Epidermal melanocyte (primary cell): ENCODE results near the gene LILRB2.
"Not testable (repeated sequence)": the region's sequence is repeated elsewhere in the genome, so short reads cannot be mapped to it uniquely, and the experiment has no call there.

Experiments
- DNase-seq: peaks from one replicate; pipeline ENCODE4 v3.0.0; 2011; ENCODE audit warnings: low spot score; ENCODE audit not compliant: insufficient read length

Gene LILRB2

DNA sequence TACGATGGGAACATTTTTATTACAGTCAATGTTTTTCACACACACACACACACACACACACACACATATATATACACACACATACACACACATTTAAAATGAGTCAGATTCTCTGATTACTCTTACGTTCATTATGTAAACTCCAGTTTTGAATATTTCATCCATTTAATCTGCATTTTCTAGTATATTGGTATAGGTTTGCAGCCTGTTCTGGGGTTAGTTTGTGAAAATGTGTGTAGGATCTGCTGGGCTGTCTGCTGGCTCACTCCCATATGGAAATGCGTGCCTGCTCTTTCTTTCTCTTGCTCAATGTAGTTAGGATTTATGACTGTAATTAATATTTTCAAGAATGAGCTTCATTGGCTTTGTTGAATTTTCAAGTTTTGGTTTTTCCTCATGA is 7.1 kb downstream of the LILRB2 start:
- DNase-seq = no peak

DNA sequence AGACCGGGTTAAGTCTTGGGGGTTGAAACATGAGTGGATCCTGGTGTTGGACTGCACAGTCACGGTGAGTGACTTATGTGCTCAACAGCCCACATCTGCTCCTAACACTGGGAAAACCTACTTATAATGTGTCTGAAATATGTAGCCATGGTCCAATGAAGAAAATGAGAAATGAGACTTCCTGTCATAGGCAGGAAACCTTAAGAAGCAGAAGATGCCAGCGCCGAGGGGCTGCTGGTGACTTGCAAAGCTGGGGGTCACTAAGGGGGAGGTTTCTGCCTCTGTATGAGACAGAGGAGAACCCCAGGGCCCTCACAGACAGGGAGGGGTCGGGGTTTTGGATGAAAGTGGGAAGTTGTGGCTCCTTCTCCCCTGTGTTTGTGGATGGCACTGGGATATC is 8.7 kb downstream of the LILRB2 start:
- DNase-seq = not testable (repeated sequence)

DNA sequence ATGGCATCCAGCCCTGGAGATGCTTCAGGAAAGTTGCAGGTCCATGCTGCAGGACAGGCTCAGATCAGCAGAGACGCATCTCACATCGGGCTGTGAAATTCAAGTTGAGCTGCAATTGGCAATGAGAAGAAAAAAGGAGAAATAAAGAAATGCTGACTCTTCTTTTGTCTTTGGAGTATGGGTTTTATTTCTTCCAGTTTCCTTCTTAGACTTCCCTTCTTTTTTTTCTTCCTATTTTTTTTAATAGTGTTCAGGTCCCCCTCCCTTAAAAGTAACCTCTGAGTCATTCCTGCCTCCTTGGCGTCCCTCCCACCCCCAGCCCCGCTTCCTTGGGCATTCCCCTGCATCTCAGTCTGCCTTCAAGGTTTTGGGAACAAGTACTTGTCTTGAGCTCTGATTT is 9.3 kb downstream of the LILRB2 start:
- DNase-seq = not testable (repeated sequence)

DNA sequence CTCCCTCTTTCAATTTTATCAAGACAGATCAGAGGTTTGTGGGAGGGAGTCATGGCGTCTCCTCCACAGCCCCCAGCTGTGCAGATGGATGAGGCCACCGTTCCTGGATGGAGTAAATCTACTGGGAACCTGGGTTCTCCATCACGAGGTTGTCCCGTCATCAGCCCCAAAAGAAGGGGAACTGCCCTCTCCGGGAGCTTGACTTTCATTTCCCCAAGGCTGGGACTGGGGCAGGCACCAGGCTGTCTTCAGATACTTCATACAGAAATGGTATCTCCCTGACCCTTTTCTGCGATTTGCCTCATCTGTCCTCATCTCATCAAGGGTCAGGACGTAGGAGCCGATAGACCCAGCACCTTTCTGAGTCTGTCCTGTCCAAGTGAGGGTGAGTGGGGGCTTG is 9.8 kb downstream of the LILRB2 start:
- DNase-seq = no peak

DNA sequence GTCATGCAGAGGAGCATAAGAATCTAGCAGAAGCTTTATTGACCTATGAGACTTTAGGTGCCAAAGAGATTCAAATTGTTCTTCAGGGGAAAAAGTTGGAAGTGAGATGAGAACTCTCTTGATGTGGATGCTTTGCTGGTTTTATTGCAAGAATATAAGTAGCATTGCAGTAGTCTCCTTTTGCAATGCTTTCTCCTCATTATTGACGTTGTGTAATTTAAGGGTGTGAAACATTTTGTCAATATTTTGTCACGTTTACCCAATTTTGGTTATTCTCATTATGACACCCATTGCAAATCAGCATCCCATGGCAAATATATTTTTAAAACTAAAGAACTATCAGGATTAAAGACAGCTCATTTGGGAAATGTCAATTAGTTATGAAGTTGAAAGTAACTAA is 12.0 kb downstream of the LILRB2 start:
- no peak for DNase-seq

DNA sequence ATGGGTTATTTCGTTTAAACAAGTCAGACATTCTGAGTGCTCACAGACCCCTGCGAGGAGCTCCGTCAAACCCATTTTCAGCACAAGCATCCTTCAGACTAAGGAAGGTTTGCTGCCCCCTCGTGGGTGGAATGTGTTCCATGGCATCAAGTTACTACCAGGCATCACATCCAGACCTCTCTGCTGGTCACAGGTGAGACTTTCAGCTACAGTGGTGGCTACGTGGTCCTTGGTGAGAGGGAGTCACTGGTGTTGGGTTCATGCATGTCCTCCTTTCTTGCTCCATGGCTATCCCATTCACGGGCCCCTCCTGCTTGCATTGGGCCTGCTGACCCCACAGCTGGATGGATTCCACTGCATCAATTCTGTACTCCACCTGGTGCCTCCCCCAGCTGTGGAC is 14.8 kb downstream of the LILRB2 start:
- no peak for DNase-seq

DNA sequence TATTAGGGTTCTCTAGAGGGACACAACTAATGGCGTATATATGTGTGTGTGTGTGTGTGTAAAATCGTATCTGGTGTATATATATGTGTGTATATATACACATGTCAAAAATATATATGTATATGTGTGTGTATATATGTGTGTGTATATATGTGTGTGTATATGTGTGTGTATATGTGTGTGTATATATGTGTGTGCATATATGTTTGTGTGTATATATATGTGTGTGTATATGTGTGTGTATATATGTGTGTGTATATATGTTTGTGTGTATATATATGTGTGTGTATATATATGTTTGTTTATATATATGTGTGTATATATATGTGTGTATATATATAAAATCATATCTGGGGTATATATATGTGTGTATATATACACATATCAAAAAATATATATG is 18.4 kb downstream of the LILRB2 start:
- no peak for DNase-seq

DNA sequence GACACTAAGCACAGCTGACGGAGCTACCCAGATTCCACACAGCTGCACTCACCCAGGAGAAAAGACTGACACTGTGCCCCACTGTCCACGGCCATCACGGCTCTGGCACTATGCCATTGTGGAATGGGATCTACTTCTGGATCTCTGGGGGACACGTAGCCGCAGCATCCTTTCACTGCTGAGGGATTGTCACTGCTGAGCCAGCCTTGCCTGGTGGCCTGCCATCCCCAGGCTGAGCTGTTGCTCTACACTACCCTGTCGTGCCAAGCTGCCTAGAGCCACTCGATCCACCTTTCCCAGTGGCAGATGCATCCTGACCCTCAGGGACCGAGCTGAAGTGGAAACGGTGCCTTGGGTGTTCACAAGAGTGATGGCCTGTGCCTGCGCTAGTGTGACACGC is 18.8 kb downstream of the LILRB2 start:
- DNase-seq = no peak

DNA sequence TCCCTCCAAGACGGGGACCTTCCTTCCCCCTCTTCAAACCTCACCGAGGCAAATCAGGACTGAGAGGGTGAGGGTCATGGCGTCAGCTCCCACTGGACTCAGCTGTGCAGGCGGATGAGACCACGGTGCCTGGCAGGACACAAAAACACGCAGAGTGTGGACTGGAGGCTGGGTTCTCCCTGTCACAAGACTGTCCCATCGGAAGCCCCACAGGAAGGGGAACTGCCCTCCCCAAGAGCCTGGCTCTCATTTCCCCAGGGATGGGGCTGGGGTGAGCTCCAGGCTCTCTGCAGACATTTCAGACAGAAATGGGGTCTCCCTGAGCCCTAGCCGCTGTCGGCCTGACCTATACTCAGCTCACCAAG is 23.8 kb downstream of the LILRB2 start, which contains the start of gene LILRB5:
TSS of gene LILRB5 (minus strand) at position 158 of the 365 bp plus-strand sequence. CDS start at position 78, 80 bp downstream.
- DNase-seq = no peak

DNA sequence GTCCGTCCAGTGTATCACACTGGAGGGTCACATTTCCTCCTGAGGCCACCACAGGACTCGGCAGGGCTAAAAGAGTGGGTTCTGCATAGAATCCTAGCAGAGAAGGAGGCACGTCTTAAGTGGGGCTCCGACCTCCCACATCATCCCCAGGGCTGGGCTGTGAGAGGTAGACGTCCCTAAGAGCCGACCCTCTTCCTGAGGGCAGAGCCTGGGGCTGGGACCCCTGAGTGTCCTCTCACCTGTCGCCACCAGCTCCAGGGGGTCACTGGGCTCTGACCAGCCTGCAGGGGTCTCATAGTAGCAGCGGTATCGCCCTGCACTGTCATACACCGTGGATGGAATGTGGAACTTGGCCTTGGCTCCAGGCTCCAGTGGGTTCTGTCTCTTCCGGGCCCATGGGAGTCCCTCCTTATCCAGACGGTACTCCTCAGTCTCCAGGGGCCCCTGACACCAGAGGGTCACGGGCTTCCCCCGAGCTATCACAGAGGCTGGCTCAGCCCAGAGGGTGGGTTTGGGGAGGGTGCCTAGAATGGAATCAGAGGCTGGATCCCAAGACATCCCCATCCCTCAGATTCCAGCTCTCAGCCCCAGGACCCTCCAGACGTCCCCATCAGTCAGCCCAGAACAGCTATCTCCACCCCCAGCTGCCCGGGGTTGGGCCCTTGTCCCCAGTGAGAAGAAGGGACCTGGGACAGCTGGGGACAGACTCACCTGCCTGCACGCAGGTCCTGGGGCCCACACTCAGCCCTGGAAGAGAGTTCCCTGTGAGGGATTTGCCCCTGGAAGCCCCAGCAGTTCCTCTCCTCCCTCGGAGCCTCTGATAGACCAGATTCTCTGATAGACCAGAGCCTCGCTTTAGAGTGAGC is 24.4 kb downstream of the LILRB2 start:
- no peak for DNase-seq

DNA sequence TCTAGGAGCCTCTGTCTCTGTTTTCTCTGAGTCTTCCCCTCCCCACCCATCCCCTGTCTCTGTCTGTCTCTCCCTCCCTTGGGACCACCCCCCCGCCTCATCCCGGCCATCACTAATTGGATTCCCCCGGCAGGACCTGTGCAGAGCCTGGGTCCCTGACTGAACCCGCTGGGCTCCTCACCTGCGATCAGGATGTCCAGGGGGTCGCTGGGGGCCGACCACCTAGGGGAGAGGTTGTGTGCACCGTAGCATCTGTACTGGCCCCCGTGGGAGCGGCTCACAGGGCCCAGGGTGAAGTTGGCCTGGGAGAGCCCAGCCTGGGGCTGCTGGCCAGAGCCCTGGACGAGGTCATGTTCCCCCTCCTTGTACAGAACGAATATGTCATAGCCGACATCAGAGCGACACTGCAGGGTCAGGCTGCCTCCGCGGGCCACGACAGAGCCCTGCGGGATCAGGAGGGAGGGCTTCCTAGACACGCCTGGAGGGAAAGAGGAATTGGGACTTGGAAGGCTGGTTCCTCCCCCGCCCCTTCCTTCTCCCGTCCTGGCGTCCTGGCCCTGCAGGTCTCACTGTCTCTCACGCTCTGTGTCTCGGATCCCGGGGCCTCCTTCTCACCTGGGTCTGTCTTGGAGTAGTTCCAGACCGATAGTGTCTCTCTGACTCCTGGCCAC is 25.7 kb downstream of the LILRB2 start:
- no peak for DNase-seq

DNA sequence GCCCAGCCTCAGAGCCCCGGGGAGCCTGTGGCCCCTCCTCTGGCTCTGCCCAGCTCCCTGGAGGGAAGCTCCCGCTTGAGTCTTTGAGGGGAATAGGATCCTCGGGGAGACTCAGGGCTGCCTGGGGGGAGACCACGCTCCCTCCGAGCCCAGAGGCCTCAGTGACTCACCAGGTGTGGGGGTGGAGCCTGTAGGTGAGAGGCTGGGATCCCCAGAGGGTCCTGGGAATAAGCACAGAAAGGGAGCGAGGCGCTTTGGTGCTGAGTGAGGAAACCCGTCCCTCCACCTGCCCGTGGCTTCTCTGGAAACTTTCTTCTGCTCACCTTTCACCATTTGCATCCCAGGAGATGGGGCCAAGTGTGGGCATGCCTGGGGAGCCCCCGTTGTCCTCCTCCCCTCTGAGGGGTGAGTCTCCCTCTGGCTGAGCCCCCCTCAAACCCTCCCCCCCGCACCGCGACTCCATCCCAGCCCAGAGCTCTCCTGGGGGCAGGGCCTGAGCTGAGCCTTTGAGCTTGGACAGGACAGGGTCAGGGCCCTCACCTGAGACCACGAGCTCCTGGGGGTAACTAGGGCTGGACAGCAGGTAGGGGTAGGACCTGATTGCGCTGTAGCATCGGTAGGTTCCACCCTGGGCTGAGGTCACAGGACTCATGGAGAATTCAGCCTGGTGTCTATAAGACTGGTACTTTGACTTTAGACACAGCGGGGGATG is 26.6 kb downstream of the LILRB2 start:
- DNase-seq = no peak

DNA sequence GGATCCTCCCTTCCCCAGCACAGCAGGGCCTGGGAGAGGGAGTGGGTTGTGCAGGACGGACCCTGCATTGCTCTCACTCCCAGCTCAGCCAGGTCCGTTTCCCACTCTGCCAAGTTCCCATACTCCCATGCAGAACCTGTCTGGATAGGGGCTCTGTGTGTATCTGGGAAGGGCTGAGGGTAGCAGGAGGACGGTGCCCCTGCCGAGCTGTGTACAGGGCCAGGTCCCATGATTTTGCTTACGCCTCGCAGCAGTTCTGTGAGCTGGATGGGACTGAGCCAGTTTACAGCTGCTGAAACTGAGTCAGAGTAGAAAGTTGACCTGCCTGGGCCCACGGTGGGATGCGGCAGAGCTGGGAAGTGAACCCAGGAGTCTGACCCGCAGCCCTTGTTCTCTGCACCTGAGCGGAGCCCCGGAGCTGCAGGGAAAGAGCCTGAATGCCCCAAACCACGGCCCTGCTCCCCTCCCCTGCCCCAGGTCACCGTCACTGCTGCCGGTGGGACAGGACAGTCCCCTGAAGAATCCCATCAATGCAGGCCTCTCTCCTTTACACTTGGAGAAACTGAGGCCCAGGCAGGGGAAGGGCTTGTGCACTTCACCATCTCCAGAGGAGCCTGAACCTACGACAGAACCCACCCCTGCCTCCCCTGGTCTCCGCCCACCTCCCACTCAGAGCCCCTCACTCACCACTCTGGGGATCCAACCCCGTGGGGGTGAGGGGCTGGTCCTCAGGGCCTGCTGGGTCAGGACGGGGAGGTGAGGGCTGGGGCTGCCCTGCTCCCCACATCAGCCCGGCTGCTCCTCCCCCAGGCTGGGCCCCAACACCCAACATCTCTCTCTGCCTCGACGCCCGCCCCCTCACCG is 27.3 kb downstream of the LILRB2 start:
- DNase-seq = no peak

DNA sequence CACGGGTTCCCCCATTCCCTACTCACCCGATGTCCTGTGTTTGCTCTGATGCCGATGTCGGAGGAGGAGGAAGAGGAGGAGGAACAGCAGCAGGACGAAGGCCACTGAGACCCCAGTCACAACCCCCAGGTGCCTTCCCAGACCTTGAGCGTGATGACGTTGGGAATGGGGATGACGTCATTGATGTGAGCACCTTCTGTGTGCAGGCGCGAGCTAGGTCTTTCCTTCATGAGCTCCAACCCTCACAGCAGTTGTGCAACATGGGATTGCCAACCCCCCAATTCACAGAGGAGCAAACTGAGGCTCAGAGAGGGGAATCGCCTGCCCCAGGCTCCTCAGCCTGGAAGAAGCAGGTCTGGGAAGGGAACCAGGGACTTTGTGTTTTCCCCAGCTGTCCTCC is 28.1 kb downstream of the LILRB2 start:
- DNase-seq = no peak

DNA sequence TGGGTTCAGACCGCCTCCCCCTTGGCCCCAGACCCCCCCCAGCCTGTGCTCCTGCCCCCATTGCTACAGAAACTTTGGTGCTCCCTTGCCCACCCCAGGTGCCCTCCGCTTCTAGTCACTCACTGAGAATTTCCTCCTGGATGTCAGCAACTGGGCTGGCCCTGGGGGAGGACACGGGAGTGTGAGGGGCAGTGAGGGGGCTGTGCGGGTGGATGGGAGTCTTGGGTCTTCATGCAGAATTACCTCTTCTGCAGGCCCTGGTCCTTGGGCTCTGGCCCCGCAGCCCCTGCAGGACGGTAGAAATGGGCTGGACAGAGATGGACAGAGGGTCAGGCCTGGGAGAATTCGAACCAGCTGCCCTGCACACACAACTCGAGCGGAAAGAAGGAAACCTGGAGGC is 28.7 kb downstream of the LILRB2 start:
- DNase-seq = no peak

DNA sequence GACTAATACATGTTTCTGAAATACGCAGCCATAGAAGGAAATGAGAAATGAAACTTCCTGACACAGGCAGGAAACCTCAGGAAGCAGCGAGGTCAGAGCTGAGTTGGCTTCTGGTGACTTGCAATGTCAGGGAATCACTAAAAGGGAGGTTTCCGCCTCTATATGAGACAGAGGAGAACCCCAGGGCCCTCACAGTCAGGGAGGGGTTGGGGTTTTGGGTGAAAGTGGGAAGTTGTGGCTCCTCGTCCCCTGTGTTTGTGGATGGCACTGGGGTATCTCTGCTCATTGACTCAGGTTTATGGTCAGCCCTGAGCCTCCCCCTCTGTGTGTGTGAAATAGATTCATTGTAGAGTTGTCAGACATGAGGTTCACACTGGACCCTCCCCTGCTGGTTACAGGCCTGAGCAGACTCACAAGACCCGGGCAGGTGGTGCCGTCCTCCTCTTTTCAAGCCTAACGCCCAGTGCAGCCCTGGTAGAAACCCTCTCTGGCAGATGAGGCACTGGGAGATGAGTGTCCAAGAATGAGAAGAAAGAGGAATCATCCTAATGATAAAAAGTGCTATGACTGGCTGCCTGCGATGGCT is 32.8 kb downstream of the LILRB2 start:
- no peak for DNase-seq

DNA sequence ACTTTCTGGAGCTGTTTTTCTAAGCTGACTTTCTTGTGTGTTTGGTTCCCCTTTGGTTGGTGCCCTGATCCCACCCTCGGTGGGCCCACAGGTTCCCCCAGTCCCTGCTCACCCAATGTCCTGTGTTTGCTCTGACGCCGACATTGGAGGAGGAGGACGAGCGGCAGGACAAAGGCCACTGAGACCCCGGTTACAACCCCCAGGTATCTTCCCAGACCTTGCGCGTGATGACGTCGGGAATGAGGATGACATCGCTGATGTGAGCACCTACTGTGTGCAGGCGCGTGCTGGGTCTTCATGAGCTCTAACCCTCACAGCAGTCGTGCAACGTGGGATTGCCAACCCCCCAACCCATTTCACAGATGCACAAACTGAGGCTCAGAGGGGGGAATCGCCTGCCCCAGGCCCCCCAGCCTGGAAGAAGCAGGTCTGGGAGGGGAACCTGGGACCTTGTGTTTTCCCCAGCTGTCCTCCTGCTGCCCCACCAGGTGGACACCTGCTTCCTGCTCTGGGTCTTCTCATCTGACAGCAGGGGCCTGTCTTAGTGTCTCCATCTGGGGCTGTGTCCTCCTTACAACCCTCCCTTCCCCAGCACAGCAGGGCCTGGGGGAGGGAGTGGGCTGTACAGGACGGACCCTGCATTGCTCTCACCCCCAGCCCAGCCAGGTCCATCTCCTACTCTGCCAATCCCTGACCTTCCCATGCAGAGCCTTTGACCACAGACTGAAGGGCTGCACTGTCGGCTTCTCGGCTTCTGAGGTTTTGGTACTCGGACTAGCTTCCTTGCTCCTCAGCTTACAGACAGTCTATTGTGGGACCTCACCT is 33.6 kb downstream of the LILRB2 start:
- DNase-seq = no peak

DNA sequence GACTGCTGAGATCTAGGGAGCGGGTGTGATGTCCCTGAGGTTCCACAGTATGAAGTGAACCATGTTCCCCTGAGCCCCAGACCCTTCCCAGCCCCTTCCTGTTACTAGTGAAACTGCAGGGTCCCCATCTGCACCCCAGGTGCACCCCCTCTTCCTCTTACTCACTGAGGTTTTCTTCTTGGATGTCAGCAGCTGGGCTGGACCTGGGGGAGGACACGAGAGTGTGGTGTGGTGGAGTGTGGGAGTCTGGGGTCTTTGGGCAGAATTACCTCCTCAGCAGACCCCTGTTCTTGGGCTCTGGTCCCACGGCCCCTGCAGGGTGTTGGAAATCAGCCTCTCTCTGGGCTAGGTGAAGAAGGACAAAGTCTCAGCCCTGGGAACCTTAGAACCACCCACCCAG is 35.0 kb downstream of the LILRB2 start:
- DNase-seq = no peak

DNA sequence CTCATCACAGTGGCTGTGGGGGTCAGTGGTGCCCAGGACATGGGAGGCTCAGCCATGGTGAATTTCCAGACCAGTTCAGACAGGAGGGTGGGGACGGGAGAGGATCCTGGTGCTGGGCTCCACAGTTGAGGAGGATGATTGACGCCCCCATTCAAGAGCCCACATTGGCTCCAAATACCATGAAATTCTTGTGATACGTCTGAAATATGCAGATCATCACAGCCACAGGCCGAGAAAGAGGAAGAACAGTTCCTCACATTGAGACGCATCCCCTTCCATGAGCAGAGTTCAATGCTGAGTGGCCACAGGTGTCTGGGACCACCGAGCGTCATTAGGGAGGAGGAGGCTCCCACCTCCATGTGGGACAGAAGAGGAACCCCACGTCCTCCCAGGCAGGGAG is 37.1 kb downstream of the LILRB2 start:
- DNase-seq = not testable (repeated sequence)

DNA sequence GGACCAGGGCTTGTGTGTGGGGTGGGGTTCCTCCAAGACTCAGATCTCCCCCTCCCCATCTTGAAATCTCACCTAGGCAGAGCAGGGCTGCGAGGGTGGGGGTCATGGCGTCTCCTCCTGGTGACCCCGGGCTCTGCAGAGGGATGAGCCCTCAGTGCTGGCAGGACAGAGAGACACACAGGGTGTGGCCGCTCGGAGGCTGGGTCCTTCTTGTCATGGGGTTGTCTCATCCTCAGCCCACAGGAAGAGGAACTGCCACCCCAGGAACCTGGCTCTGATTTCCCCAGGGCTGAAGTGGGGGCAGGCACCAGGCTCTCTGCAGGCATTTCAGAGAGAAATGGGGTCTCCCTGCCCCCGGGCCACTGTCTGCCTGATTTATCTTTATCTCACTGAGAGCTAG is 38.3 kb downstream of the LILRB2 start, which contains the start of gene LILRA6:
TSS of gene LILRA6 (minus strand) at position 145 of the 400 bp plus-strand sequence.
- DNase-seq = not testable (repeated sequence)
